ENCODE results near the gene TSKU.
"Not testable (repeated sequence)": the region's sequence is repeated elsewhere in the genome, so short reads cannot be mapped to it uniquely, and the experiment has no call there.

The TSKU gene

DNA sequence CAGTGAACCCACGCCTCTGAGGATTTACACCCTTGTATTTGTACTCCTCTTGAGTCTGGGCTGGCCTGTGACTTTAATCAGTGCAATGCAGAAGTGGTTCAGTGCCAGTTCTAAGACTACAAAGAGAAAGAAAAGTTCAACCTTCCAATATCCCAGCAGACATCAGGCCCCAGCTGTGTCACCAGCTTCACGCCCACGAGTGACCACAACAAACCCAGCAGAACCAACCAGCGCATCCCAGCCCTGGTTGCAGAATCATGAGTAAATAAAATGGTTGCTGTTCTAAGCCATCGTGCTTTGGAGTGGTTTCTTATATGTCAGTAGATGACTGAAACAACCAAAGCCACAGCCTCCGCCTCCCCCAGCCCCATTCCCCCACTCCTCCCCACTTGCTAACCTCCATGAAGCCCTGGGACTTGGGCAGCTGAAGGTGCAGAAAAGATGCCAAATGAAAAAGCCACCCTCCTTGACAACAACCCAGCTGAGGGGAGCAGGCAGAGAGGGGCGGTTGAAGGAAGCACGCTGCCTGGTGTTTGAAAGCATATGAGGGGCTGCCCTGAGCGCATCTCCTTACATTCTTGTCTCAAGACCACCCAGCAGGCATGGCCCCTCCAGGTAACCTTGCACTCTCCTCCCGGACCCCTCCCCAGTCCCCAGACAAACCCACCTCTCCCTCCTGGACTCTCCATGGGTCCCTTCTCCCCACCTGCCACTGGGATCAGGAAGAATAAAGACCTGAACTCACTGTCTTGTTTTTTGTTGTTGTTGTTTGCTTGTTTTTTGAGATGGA lies 20.9 kb downstream of the TSKU start:
- no peak for DNase-seq

DNA sequence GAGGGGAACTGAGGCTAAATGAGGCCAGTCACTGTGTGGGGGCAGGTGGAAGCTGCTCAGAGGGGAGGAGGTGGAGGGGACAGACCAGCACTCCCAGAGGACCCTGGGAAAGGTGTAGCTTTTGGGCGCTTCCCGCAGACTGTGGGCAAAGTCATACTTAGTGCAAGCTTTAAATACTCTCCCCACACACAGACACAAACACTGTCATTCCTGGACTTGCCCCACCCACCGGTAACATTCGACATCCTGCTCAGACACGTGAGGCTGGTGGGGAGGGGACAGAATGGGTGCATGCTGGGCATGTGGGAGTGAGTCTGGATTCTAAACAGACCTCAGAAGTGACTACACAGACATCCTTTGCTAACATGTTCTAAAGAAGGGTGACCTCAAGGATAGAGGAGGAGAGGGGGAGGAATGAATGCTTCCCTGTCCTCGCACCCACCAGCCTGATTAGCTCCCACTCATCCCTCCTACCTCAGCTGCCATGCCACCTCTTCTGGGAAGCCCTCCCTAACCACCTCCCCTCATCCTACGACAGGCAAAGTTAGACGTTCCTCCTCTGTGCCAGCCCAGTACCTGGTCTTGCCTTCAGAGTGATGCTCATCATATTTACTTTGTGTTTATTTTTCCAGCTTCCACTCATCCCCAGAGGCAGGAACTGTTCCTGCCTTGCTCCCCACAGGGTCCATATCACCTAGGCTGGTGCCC lies 22.2 kb downstream of the TSKU start:
- no peak for DNase-seq

DNA sequence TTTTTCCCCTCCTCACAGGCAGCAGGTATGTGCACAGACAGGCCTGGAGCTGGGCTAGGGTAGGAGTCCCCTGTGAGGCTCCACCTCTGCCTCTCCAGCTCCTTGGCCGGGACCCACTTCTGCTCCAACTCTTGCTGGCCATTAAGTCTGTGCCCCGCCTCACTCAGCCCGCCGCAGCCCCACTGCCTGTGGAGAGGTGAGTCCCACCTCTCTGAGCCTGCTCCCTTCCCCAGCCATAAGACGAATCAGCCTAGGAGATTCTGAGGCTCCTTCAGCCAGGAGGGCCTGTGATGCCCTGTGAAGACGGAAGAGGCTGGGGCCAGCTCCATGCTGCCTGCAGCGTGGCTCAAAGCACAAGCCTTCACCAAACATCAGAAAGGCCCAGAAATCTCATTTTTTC lies 23.0 kb downstream of the TSKU start:
- no peak for DNase-seq

DNA sequence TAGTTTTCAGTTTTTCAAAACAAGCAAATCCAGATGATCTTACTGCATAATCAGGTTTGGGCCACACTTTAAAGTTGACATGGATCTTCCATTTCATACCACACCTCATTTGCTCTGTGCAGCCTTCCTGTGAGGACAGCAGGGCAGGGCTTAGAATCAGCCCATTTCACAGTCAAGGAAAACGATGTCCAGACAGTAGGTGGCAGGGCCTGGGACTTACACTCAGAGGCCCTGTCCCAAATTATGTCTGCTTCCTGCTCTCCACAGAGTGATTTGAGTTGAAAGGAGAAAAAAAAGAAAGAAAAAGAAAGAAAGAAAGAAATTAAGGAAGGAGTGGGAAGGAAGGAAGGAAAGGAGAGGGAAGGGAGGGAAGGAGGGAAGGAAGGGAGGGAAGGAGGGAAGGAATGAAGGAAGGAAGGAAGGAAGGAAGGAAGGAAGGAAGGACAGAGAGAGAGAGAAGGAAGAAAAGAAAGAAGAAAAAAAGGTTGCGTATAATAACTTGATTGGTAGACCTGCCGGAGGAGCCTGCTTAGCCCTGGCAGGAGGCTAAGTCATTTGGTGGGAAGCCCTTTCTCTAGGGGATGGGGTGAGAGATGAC lies 23.6 kb downstream of the TSKU start:
- no peak for DNase-seq

DNA sequence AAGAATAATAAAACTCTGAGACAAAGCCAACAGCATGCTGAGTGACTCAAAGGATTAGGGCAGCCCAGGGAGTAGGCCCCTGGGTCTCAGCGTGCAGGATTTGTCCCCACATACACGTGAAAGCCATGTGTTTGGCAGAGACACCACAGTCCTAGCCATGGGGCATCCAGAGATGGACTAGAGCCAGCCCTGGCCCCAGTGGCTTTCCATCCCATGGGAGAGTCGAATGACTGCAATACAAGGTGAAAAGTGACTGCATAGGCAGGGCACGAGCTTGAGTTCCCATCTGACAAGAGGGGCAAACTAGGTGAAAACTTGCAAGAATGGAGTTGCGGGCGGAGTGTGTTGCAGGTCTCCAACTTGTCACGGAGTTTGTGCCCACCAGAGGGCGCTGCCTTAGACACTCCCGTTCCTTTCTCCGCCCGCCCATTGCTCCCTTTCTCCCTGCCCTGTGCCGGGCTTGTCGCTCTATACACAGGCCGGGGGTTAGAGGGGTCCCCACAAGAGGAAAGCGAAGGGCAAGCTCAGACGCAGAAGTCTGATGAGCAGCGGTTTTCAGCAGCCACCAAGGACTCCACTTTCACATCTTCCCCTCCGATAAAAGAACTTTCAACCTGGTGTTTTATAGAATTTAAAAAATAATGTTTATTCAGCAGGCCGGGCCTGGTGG lies 24.2 kb downstream of the TSKU start:
- peak; percentile 10 for DNase-seq

DNA sequence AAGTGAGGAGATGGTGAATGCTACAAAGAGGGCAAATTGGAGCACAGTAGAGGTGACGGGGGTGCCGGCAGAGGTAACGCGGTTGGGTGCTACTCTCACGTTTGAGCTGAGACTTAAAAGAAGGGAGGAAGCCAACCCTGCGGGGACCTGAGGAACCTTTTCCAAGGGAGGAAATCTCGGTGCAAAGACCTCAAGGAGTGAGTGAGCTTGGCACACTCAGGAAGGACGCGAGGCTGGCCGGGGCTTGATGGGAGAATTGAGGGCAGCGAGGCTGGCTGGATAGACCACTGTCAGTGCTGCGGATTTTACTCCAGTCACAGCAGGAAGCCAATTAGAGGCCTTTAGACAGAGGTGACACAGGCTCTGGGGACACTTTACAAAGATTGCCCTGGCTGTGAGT lies 25.0 kb downstream of the TSKU start:
- DNase-seq = no peak

DNA sequence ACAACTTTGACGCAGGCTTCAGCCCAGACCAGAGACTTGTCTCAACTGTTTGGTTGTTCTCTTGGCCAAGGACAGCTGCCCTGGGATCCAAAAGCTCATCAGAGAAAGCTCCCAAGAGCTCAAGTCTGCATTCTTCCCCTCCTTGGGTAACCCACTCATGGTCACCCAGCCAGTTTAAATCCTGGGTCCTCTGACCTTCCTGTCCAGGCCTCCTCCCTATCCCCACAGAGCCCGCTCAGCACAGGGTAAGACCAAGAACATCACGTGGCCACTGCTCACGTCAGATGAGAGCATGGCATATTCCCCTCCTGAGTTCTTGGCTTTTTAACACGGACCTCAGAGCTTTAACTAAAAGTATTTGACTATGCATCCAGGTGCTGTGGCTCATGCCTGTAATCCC lies 25.8 kb downstream of the TSKU start:
- no peak for DNase-seq

DNA sequence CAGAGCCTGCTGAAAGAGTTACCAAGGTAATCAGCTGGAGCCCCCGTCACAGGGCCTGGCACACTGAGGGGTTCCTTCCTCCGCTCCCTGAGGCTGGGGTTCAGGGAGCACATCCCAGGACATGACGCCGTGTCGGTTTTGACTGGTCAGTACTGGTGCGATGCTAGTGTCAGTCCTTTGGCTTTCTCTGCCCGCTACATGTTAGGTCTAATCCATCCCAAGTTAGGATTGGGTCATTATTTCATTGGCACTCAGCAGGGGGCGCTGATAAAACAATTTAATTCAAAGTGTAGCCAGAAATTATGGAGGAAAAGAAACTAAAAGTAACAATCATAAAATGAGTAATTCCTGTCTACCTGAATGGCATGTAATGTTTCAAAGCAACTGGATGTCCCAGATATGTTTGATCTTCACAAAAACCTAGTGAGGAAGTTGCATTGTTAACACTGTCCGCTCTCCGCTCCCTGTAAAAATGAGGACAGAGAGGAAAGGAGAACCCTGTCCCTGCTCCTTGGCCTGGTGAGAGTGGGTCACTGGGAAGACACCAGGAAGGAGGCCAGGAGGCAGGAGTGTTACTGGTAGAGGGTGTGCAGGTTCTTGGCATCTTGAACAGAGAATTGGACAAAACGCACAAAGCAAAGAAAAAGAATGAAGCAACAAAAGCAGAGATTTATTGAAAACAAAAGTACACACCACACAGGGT lies 27.1 kb downstream of the TSKU start:
- peak; percentile 5 for DNase-seq

DNA sequence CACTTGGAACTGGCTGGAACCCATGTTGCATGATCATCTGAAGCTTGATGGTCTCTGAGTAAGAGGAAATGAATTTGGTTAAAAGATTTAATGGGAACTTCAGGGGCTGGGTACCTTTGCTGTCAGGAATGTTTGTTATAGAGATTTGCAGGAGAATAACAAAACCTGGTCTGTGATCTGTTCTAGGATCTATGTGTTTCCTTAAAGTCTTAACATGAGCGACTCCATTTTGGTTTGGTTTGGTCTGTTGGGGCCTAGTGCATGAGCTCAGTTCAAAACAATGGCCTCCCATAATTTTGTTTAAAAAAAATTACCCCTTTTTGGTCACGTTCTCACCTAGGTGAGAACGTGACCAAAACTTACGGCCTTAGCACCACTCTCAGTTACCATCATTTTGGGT lies 28.1 kb downstream of the TSKU start:
- DNase-seq = no peak

DNA sequence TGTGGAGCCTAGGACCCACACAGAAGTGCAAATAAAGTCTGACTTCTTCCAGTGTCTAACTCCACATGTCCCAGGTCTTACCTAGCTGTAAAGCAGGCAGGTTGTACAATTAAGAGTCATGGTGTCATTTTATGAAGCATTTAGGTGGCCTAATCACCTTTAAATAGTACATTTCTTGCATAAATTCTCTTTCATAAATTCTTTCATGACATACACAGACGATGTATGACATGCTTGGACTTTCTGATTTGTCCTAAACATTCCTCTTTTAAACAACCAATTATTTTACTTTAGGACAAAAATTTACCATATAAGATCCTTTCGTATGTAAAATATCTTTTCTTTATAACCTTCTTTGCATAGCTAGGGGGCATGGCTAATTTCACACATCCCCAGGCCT lies 31.3 kb downstream of the TSKU start:
- no peak for DNase-seq

DNA sequence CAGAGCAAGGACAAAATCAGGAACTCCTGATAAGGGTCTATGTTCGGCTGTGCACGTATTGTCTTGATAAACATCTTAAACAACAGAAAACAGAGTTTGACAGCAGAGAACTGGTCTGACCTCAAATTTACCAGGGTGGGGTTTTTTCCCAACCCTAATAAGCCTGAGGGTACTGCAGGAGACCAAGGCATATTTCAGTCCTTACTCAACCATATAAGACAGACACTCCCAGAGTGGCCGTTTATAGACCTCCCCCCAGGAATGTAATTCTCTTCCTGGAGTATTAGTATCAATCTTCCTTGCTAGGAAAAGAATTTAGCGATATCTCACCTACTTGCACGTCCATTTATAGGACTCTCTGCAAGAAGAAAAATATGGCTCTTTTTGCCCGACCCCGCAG lies 32.5 kb downstream of the TSKU start:
- not testable (repeated sequence) for DNase-seq

DNA sequence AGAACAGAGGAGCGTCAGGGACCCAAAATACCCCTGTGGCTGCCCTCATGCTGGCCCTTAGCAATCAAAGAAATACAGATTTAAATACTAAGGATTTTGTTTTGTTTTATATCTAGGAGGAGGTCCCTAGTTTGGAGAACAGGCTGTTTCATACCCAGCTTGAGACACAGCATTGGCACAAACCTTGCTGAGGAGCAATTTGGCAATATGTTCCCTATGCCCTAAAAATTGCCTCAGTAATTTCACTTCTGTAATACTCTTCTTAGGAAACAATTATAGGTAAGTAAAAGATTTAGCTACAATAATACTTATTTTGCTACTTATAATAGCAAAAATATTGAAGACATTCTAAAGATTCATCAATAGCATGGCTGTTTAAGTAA lies 37.0 kb downstream of the TSKU start:
- DNase-seq = no peak

DNA sequence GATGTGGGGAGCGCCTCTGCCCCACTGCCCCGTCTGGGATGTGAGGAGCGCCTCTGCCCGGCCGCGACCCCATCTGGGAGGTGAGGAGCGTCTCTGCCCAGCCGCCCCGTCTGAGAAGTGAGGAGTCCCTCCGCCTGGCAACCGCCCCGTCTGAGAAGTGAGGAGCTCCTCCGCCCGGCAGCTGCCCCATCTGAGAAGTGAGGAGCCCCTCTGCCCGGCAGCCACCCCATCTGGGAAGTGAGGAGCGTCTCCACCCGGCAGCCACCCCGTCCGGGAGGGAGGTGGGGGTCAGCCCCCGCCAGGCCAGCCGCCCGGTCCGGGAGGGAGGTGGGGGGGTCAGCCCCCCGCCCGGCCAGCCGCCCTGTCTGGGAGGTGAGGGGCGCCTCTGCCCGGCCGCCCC lies 38.2 kb downstream of the TSKU start:
- DNase-seq = not testable (repeated sequence)

DNA sequence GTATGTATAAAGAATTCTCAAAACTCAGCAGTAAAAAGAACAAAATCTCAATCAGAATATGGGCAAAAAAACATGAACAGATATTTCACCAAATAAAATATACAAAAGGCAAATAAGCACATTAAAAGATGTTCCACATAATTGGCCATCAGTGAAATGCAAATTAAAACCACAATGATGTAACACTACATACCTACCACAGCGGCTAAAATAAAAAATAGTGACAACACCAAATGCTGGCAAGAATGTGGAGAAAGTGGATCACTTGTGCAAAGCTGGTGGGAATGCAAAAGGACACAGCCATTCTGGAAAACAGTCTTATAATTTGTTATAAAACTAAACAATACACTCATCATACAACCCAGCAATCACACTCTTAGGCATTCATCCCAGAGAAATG lies 39.2 kb downstream of the TSKU start:
- DNase-seq = no peak

DNA sequence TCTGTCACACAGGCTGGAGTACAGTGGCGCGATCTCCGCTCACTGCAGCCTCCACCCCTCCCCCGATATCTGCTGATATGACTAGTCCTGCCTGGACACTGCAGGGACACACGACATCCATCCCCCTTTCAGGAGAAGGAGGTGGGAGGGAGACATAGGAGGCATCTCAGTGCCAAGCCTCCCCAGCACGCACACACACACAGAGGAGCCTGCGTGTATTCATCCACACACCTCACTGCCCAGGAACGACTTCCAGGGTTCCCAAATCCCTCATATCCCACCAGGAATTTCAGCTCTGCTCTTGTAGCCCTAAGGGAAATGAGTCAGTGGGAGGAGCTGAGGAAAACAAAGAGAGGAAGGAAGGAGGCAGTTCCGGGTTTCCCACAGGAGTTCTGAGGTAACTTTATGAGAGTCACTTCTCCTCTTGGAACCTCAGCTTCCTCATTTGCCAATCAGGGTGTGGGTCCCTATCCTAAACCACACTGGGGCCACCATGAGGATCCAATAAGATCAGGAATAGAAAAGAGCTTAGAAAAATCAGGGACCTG lies 40.4 kb downstream of the TSKU start:
- DNase-seq = no peak

DNA sequence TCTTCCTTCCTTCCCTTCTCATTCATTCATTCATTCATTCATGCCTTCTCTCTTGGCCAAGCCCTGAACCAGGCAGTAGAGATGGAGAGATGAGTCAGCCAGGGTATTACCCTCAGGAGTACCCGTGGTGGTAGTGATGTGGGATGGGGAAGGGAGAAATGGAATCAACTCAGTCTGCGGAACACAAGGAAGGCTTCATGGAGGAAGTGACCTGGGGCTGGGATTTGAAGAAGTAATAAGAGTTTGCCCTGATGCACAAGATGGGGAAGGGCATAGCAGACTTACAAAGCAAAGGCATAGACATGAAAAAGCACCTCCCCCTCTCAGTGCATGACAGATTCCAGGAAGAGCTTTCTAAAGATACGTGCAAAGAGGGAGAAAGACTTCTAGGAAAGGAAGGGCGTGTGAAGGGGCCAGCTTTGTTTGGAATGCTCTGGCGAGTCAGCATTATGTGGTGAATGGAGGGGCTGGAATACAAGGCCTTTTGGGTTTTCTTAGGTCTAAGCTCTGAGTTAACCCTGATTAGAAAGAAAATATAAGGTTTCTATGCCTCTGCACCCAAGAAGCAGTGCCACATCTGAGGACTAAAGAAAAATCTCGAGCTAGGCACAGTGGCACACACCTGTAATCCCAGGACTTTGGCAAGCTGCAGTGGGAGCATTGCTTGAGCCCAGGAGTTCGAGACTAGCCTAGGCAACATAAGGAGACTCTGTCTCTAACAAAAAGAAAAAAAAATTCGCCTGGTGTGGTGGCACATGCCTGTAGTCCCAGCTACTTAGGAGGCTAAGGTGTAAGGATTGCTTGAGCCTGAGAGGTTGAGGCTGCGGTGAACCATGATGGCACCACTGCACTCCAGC lies 41.2 kb downstream of the TSKU start:
- DNase-seq = no peak

DNA sequence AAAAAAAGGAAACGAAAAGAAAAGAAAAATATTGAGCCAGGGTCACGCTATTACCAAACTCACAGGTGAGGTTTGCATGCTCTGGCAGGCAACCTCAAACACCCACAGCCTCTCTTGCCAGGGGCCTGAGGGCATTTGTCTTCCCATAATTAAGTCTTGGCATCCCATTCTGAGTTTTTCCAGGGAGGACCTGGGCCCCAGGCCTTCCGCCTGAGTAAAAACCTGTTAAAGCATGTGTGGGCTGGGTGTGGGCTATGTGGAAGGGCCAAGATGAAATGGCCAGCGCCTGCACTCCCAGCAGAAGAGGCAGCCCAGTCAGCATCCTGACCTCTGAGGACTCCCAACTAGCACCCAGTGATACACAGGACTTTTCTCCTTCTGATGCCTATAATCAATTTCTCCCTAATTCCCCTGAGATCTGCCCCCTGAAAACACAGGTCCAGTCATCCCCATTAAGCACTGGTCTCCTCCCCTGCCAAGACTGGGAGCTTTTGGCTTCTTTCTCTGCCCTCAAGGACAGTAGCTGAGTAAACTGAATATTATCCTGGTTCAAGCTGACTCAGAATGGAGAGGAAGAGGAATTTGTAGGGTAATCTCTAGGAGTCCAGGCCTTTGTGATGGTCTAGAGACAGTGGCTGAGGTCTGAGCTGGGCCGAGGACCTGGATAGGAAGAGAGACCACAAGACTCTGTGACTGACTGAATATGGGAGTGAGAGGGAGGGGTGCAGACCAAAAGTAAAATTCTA lies 42.0 kb downstream of the TSKU start:
- peak; percentile 60 for DNase-seq

DNA sequence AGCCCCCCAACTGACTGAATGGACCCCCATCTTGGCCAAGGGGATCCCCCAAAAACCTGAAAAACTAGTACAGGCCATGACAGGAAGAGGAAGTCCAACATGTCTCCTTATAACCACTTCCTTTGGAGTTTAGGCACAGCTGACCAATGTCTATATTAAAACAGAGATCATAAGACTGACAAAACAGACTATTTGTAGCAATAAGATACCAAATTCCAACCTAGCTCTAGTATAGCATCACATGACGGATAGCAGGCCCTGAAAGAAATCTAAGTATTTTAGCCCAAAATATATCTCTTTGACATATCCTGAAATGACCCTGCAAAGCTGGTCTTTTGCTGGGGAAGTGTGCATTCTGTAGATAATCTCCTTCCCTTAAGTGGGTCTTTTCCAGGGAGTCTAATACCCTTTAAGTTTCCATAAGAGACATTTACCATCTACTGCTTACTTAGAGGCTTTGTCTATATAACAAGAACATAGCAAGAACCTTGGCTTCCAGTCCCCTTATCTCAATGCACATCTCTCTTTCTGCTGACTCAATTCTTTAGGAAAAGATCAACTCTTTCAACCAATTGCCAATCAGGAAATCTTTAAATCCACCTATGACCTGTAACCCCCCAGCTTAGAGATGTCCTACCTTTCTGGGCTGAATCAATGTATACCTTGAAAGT lies 42.7 kb downstream of the TSKU start:
- DNase-seq = no peak

DNA sequence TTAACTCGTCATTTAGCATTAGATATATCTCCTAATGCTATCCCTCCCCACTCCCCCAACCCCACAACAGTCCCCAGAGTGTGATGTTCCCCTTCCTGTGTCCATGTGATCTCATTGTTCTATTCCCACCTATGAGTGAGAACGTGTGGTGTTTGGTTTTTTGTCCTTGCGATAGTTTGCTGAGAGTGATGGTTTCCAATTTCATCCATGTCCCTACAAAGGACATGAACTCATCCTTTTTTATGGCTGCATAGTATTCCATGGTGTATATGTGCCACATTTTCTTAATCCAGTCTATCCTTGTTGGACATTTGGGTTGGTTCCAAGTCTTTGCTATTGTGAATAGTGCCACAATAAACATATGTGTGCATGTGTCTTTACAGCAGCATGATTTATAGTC lies 43.4 kb downstream of the TSKU start:
- DNase-seq = not testable (repeated sequence)

DNA sequence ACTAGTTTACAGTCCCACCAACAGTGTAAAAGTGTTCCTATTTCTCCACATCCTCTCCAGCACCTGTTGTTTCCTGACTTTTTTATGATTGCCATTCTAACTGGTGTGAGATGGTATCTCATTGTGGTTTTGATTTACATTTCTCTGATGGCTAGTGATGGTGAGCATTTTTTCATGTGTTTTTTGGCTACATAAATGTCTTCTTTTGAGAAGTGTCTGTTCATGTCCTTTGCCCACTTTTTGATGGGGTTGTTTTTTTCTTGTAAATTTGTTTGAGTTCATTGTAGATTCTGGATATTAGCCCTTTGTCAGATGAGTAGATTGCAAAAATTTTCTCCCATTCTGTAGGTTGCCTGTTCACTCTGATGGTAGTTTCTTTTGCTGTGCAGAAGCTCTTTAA lies 43.8 kb downstream of the TSKU start:
- not testable (repeated sequence) for DNase-seq

Measured in DMS79 treated with DMSO at 0.1 percent for 48 hours (cell line).